Astrocyte (in vitro differentiated cells and primary cell): ENCODE results near the gene SYT3.

Experiments
- CTCF ChIP-seq: IDR thresholded peaks from 2 replicates; pipeline ENCODE4 v1.5.1; 2011; ENCODE audit warnings: low read depth, mild to moderate bottlenecking, inconsistent platforms, low read length, moderate library complexity; ENCODE audit not compliant: insufficient read depth
- EZH2 ChIP-seq: IDR thresholded peaks from 2 replicates; pipeline ENCODE4 v1.6.1; 2012; ENCODE audit warnings: mild to moderate bottlenecking, low read length, inconsistent platforms; ENCODE audit not compliant: insufficient read depth

- no peak for TF ChIP-seq CTCF
- no peak for TF ChIP-seq EZH2
These were observed 18.2 kb upstream of the SYT3 start for GRCh38 chr19:50657712-50658440.
